Choroid plexus epithelial cell (primary cell): Measurements from ENCODE around the gene UBTD1.
A peak's percentile ranks its signal among the peaks of the same experiment; 100 is the strongest.
"Not testable (repeated sequence)": the region's sequence is repeated elsewhere in the genome, so short reads cannot be mapped to it uniquely, and the experiment has no call there.

ENCODE experiments used
- DNase-seq: peaks from one replicate; pipeline ENCODE4 v3.0.0-alpha.2; 2010; ENCODE audit warnings: low read depth
- H3K4me3 ChIP-seq: 2 replicates; pipeline ENCODE4 v1.5.1; 2011; ENCODE audit warnings: low read depth, mild to moderate bottlenecking, control low read depth, low read length, moderate library complexity
- CTCF ChIP-seq: conservative IDR thresholded peaks from 2 replicates; pipeline ENCODE4 v1.5.1; 2011; ENCODE audit warnings: low read depth, mild to moderate bottlenecking, control low read depth, inconsistent platforms, low read length, moderate library complexity

The UBTD1 gene

GRCh38 chr10:97551271-97551670, 52.5 kb downstream of the UBTD1 start:
- no peak for DNase-seq
- no peak for TF ChIP-seq CTCF
- H3K4me3 ChIP-seq = no peak overlapping the region

GRCh38 chr10:97553575-97554031, 54.9 kb downstream of the UBTD1 start:
- peak; percentile 97 for TF ChIP-seq CTCF
- DNase-seq = peak; percentile 84
- H3K4me3 ChIP-seq = no peak overlapping the region

GRCh38 chr10:97554336-97554735, 55.6 kb downstream of the UBTD1 start:
- not testable (repeated sequence) for DNase-seq, H3K4me3 ChIP-seq

DNA sequence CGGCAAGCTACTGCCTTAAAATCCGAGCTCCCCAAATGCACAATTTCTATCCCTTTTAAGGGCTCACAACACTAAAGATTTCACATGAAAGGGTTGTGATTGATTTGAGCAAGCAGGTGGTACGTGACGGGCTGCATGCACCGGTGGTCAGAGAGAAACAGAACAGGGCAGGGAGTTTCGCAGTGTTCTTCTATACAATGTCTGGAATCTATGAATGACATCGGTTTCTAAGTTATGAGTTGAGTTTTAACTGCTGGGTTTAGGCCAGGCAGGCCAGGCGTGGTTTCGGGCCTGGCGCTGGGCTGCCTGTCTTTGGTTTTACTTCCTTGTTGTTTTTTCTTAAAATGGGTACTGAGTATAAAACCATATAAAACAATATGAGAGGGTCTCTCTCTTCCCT, 56.8 kb downstream of the UBTD1 start:
- H3K4me3 ChIP-seq, DNase-seq: not testable (repeated sequence)

DNA sequence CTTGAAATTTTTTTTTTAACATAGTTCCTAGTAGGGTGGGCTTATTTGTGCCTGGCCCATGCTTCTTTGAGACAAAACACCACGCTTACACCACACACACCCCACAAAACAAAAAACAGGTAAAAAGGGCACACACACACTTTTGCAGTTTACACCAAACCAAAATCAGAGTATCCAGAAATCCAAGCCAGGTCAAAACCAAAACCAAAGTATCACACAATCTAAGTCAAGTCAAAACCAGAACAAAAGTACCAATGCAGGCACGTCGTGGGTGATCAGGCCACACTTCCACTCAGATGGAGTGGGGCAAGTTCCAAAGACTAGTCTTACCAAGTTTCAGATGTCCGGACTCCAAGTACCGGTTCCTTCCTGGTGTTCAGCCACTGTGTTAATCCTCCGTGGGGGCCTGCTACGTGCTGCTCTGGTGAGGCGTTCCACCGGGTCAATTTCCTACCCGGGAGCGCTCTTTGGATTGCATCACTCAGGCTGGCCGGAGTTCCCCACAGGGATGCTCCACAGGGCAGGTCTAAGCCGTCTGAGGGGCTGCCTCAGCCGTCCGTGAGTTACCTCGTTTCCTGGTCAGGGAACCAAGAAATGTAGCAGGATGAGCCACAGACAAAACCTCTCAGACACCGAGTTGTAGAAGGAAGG, 62.1 kb downstream of the UBTD1 start:
- peak; percentile 51 for DNase-seq

DNA sequence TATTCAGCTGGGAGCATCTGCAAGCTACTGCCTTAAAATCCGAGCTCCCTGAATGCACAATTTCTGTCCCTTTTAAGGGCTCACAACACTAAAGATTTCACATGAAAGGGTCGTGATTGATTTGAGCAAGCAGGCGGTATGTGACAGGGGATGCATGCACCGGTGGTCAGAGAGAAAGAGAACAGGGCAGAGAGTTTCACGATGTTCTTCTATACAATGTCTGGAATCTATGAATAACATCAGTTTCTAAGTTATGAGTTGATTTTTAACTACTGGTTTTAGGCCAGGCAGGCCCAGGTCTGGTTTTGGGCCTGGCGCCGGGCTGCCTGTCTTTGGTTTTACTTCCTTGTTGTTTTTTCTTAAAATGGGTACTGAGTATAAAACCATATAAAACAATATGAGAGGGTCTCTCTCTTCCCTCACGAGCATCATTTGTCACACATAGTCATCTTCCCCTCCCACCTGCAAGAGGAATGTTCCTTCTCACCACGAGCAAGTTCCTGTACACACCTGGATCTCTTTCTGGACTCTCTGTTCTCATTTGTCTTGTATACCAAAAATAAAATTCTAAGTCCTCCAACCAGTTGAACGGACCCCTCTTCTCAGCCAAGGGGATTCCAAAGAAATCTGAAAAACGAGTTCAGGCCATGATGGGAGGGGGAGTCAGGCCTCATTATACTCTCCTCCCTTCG, 62.8 kb downstream of the UBTD1 start:
- not testable (repeated sequence) for DNase-seq, H3K4me3 ChIP-seq

More for the DNA sequence above, 62.1 kb downstream of the UBTD1 start:
- H3K4me3 ChIP-seq = not testable (repeated sequence)

DNA sequence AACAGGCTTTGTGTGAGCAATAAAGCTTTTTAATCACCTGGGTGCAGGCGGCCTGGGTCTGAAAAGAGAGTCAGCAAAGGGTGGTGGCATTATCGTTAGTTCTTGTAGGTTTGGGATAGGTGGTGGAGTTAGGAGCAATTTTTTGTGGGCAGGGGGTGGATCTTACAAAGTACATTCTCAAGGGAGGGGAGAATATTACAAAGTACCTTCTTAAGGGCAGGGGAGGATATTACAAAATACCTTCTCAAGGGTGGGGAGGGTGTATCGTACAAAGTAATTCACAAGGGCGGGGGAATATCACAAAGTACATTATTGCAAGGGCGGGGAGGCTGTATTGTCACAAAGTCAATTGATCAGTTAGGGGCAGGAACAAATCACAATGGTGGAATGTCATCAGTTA, 63.6 kb downstream of the UBTD1 start:
- H3K4me3 ChIP-seq, DNase-seq: not testable (repeated sequence)

GRCh38 chr10:97563337-97563736, 64.6 kb downstream of the UBTD1 start:
- no peak for TF ChIP-seq CTCF
- no peak overlapping the region for H3K4me3 ChIP-seq
- no peak for DNase-seq

- no peak for TF ChIP-seq CTCF
- H3K4me3 ChIP-seq = no peak overlapping the region
- DNase-seq = peak; percentile 14
Observed at GRCh38 chr10:97564776-97565175, 66.1 kb downstream of the UBTD1 start.
